ENCODE measurements around the gene ESR1.

- TF ChIP-seq CTCF (IDR thresholded peaks at IDR 0.05; ENCODE audit: extremely low read depth in 1 of 2, insufficient read depth in 1 of 2, low read depth in 1 of 2, low read length in 2 of 2) (no peak), EZH2 (IDR thresholded peaks at IDR 0.05; ENCODE audit: borderline replicate concordance, low read depth, low read length, severe bottlenecking) (no peak), POLR2A (IDR thresholded peaks at IDR 0.05; ENCODE audit: low read depth, low read length) (no peak)
Observed at GRCh38 chr6:152034631-152035030, 227.1 kb downstream of the ESR1 start.
